Activated T-cell treated with anti-CD3 and anti-CD28 coated beads, Interleukin-2, amount 50 U/mL, for 4 hours (primary cell): ENCODE data around the gene ARL4A. TPM values are rescaled to one million over a fixed set of nuclear protein-coding genes. Genes with fewer than 3 reads are reported as not detected.

Source experiments
- ATAC-seq, 2 donors: fragments of 200-7000 bp; cut with Tn5 transposase; one replicate each; pipeline ENCODE4 v1.10.0; 2021
- DNase-seq: peaks from one replicate; pipeline ENCODE4 v3.0.0-alpha.2; 2020
- H3K27me3 Mint-ChIP-seq: one replicate; pipeline ENCODE4 v1.8.0; 2021; ENCODE audit warnings: low read depth, mixed read lengths
- H3K36me3 Mint-ChIP-seq: one replicate; pipeline ENCODE4 v1.8.0; 2022; ENCODE audit warnings: mixed read lengths; ENCODE audit not compliant: insufficient read depth
- H3K4me1 Mint-ChIP-seq: one replicate; pipeline ENCODE4 v1.8.0; 2021; ENCODE audit warnings: low read depth, mixed read lengths
- H3K4me3 Mint-ChIP-seq: one replicate; pipeline ENCODE4 v1.8.0; 2021; ENCODE audit warnings: mild to moderate bottlenecking, moderate library complexity, mixed read lengths
- H3K9me3 Mint-ChIP-seq: one replicate; pipeline ENCODE4 v1.8.0; 2021; ENCODE audit warnings: mixed read lengths
- total RNA-seq, 3 donors: library from RNA; stranded (reverse); gene quantifications; one replicate each; pipeline ENCODE4 v1.2.1, GENCODE V29; 2021

Gene ARL4A
- total RNA-seq, 3 donors from 2014 or later, result 10.9 to 14.5 (median 11.8) TPM

DNA sequence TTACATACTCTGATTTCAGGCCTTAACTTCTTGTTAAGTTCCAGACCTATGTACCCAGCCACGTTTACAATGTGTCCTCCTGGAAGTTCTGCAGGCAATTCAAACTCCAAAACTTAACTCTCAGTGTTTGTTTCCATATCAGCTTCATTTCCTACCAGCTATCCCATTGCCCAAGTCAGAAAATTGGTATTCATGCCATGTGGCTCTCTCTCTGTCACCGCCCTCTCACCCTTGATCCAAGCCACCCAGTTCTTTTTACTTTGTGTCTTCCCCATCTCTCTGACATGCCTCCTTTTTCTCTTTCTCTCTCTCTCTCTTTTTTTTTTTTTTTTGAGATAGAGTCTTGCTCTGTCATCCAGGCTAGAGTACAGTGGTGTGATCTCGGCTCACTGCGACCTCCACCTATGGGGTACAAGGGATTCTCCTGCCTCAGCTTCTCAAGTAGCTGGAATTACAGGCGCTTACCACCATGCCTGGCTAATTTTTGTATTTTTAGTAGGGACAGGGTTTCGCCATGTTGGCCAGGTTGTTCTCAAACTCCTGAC, 33.9 kb downstream of the ARL4A start:
- no peaks in the 10 kb centered on the region for H3K9me3 Mint-ChIP-seq
- ATAC-seq, result no peak
- DNase-seq, result no peak
- no peak overlapping the region for H3K4me3 Mint-ChIP-seq
- H3K4me1 Mint-ChIP-seq, result peaks cover 28% of the 10 kb centered on the region
- no peaks in the 10 kb centered on the region for H3K27me3 Mint-ChIP-seq
- H3K36me3 Mint-ChIP-seq, result no peaks in the 10 kb centered on the region

DNA sequence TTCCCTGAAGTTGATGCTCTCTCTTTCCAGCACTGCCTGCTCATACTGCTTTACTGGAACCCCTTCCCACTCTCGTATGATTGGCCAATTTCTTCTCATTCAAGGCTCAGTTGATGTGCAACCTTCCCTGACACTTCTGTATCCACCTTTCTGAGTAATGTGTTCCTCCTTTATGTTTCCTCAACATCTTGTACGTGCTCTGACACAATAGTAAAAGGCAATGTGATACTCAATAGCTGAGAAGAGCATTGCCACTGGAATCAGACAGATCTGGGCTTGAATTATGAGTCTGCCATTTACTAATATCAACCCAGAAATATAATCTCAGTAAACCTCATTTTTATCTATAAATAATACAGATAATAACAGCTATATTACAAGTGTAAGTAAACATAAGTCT, 34.7 kb downstream of the ARL4A start:
- H3K4me1 Mint-ChIP-seq, result peaks cover 23% of the 10 kb centered on the region
- no peaks in the 10 kb centered on the region for H3K9me3 Mint-ChIP-seq
- no peak overlapping the region for H3K4me3 Mint-ChIP-seq
- no peaks in the 10 kb centered on the region for H3K27me3 Mint-ChIP-seq
- H3K36me3 Mint-ChIP-seq, result no peaks in the 10 kb centered on the region
- DNase-seq, result no peak
- ATAC-seq, result no peak

DNA sequence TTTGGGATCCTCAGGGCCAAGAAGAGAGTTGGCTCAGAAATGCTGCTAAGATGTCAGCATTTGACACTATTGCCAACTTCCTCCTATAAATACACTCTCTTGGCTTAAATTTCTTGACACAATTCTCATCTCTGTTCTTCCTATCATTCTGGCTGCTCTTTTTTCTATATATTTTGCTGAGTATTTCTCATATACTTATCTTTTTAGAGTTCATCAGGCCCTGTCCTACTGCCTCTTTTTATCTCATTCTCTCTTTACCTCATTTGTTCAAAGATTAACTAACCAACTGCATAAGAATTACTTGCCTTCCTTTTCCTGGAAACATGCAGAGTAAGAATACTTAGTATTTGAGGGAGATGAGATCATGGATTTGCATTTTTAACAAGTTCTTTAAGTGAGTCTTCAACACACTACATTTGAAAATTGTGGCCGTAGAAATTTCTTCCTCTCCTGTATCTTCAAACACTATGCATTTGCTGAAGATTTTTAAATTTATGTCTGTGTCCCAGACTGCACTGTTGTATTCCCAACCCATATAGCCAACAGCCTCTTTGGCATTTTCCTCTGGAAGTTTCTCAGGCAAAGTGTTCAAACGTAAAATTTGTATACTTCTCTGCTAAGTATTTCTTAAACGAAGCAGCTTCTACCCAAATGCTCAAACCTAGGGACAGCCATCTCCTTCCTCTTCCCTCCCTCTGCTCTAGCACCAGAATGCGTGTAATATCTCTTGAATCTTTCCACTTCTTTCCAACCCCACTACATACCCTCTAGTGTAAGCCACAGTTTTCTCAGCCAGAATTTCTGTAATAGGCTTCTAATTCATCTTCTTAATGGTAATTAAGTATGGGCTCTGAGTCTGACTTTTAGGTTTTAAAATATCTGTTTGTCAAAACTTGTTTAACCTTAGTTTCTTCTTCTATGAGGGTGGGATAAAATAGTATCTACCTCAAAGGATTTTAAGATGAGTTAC, 35.5 kb downstream of the ARL4A start:
- Mint-ChIP-seq H3K27me3 (no peaks in the 10 kb centered on the region), H3K36me3 (no peaks in the 10 kb centered on the region), H3K4me3 (no peak overlapping the region), H3K9me3 (no peaks in the 10 kb centered on the region), H3K4me1 (peaks cover 23% of the 10 kb centered on the region)
- no peak for ATAC-seq
- no peak for DNase-seq

DNA sequence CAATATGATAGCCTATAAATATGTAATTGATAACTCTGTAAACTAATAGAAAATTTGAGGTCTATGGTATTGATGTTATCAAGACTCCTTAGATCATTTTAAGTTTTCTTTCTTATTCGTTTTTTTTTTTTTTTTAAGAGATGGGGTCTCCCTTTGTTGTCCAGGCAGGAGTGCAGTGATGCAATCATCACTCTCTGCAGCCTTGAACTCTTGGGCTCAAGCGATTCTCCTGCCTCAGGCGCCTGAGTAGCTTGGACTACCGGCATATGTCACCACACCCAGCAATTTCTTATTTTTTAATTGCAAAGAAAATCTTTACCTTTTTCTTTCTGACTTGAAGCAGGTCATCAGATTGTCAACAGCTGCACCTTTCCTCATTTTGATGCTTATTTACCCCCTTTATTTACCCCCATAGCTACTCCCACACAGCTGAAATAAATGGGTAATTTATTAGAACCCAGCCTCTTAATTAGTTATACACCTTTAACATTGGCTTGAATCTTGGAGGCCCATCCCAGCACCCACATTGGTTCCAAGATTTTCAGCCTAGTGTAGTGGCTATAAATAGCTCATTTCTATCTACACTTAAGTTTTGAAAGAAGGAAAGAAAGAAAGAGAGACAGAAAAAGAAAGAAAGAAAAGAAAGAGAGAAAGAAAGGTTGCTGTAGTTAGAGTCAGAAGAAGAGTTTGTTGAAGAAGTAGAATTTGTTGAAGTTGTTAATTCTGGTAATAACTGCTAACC, 38.3 kb downstream of the ARL4A start:
- Mint-ChIP-seq H3K4me1 (peaks cover 17% of the 10 kb centered on the region), H3K4me3 (no peak overlapping the region), H3K27me3 (no peaks in the 10 kb centered on the region), H3K36me3 (no peaks in the 10 kb centered on the region), H3K9me3 (no peaks in the 10 kb centered on the region)
- DNase-seq, result no peak
- ATAC-seq, result no peak

DNA sequence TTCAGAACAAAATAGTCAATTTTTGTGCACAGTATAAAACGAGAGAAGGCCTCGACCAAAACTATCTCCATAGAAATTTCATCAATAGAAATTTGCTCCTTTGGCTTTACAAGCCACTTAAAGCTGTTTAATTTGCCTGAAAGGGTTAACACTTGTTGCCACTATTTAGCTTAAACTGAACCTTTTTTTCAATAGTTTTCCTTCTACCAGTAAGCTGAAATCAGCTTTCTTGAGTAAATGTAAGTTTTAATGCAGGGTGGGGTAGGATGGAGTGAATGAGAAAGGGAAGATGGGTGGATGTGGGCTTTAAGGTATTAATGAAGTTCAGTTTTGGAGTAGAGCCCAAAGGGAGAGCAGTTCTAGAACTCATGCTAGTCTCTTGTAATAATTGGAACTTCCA, 39.5 kb downstream of the ARL4A start:
- ATAC-seq (no peak), DNase-seq (no peak)
- H3K9me3 Mint-ChIP-seq, result no peaks in the 10 kb centered on the region
- peaks cover 24% of the 10 kb centered on the region for H3K4me1 Mint-ChIP-seq
- no peaks in the 10 kb centered on the region for H3K36me3 Mint-ChIP-seq
- H3K27me3 Mint-ChIP-seq, result no peaks in the 10 kb centered on the region
- H3K4me3 Mint-ChIP-seq, result no peak overlapping the region

DNA sequence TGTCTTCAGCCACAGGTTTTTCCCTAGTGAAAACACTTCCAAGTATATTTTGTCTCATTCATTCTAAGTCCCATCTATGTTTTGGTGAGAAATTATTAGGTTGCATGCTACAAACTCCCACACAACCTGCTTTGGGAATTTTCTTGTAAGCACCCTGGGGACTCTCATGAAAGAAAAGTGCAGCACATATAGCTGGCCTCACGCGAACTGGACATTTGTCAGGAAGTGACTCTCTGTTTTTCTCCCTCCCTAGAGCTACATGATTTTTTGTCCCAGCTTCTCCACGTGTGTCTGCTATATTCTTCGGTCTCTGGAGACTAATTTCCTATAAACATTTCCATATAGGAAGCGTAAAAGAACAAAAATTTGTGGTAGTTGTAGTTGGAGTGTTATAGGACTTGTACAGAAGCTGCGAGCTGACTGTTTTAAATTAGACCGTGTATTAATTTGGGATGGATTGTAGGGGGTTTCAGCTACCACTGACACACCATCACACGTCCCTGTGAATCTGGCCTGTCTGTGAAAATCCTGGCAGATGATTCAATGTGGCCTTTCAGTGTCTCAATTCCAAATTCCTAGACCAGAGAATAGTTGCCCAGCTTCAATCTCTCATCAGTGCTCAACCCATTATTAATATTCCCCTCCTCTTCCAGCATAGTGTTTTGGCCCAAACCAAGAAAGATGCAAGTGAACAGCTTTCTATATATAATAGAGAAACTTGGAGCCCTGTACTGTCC, 40.2 kb downstream of the ARL4A start:
- DNase-seq, result no peak
- H3K9me3 Mint-ChIP-seq, result no peaks in the 10 kb centered on the region
- H3K4me1 Mint-ChIP-seq, result peaks cover 22% of the 10 kb centered on the region
- no peaks in the 10 kb centered on the region for H3K36me3 Mint-ChIP-seq
- H3K27me3 Mint-ChIP-seq, result no peaks in the 10 kb centered on the region
- no peak overlapping the region for H3K4me3 Mint-ChIP-seq
- no peak for ATAC-seq

DNA sequence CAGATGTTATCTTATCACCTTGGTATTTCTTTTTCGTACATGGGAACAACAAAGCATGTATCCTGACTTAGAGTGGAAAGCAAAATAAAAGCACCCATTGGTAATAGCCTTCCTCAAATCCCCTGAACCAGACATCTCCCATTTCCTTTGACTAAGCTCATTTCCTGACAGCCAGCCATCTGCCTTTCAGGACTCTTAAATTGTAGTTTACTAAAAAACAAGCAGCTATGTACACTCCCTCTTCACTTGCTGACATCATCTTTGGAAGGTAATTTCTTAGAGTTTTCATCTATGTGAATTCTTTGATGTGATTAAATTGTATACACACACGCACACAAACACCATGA, 40.7 kb downstream of the ARL4A start:
- Mint-ChIP-seq H3K4me3 (no peak overlapping the region), H3K4me1 (peaks cover 18% of the 10 kb centered on the region), H3K9me3 (no peaks in the 10 kb centered on the region), H3K36me3 (no peaks in the 10 kb centered on the region), H3K27me3 (no peaks in the 10 kb centered on the region)
- ATAC-seq, result no peak
- no peak for DNase-seq

DNA sequence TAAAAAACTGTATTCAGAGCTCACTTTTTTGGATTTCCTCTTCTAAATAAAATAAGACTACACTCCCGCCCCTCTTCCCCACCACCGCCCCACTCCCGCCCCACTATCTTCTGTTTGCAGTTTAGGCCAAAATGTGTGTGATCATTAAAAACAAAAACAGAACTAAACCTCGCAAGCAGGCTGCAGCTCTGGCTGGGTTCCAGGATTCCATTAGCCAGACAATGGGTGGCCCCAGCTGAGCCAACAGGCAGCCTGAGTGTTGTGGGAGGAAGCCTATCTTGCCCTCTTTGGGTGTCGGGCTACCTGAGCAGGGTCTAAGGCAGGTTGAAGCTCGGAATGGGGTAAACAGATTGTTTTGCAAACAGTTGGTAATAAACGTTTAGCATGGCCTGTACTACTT, 41.7 kb downstream of the ARL4A start:
- ATAC-seq (no peak), DNase-seq (no peak)
- Mint-ChIP-seq H3K36me3 (no peaks in the 10 kb centered on the region), H3K4me1 (peaks cover 16% of the 10 kb centered on the region), H3K27me3 (no peaks in the 10 kb centered on the region), H3K9me3 (no peaks in the 10 kb centered on the region), H3K4me3 (no peak overlapping the region)

DNA sequence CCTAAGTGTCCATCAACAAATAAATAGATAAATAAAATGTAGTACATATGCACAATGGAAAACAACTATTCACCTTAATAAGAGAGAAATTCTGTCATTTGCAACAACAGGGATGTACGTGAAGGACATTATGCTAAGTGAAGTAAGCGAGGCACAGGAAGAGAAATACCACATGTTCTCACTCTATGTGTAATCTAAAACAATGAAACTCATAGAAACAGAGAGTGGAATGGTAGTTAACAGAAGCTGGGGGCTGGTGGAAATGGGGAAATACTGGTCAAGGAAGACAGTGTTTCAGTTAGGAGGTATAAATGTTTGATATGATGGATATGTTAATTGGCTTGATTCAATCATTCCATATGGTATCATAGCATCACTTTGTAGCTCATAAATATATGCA, 43.1 kb downstream of the ARL4A start:
- H3K4me3 Mint-ChIP-seq, result no peak overlapping the region
- peaks cover 21% of the 10 kb centered on the region for H3K4me1 Mint-ChIP-seq
- no peaks in the 10 kb centered on the region for H3K9me3 Mint-ChIP-seq
- ATAC-seq (no peak), DNase-seq (no peak)
- no peaks in the 10 kb centered on the region for H3K36me3 Mint-ChIP-seq
- H3K27me3 Mint-ChIP-seq, result no peaks in the 10 kb centered on the region

DNA sequence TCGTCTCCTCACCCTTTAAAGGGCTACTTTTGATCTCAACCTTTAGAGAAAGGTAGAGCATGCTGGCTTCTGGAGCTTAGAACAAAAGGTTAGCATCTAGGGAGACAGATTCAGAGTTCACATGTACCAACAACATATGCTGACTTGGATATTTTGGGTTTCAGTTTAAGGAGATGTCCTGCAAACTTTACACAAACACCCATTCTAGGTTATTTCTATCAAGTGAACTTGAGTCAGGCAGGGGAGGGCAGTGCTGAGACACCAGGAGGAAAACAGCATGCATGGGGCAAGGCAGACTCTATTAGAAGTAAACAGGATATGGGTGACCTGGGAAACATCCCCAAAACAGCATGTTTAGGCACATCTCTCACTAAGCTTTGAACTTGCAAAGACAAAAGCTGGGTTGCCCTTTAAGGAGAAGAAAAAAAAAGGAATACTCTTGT, 43.8 kb downstream of the ARL4A start:
- Mint-ChIP-seq H3K4me3 (no peak overlapping the region), H3K4me1 (peaks cover 21% of the 10 kb centered on the region)
- no peak for ATAC-seq

DNA sequence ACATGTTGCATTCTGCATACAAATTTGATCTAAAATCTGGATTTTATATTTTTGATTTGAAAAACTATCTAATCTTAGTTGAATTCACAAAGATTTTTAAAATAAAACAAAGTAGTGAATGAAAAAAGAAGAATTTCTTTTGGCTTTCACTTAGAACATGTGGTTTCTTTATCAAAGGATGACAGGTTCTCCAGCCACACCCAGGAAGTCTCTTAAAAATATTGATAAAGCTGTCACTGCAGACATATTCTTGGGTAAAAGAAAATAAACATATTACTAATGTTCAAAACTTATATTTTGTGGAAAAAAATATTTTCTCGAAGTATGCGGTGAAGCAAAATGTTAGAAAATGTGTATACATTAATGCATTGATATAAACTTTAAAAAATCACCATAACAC, 44.3 kb downstream of the ARL4A start:
- H3K27me3 Mint-ChIP-seq, result no peaks in the 10 kb centered on the region
- ATAC-seq (no peak), DNase-seq (no peak)
- no peak overlapping the region for H3K4me3 Mint-ChIP-seq
- H3K9me3 Mint-ChIP-seq, result no peaks in the 10 kb centered on the region
- no peaks in the 10 kb centered on the region for H3K36me3 Mint-ChIP-seq
- H3K4me1 Mint-ChIP-seq, result peaks cover 21% of the 10 kb centered on the region

More for the DNA sequence above, 43.8 kb downstream of the ARL4A start:
- H3K9me3 Mint-ChIP-seq, result no peaks in the 10 kb centered on the region
- no peaks in the 10 kb centered on the region for H3K36me3 Mint-ChIP-seq
- no peaks in the 10 kb centered on the region for H3K27me3 Mint-ChIP-seq
- DNase-seq, result no peak

DNA sequence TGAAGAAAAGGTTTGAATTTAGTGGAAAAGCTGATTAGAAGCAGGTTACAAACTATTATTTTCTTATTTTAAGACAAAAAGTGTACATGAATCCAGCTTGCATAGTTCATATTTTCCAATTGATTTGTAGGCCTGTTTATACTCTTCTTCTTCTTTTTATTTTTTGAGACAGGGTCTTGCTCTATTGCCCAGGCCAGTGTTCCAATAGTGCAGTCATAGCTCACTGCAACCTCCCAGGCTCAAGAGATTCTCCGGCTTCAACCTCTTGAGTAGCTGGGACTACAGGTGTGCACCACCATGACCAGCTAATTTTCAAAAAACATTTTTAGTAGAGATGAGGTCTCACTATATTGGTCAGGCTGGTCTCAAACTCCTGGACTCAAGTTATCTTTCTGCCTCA, 45.0 kb downstream of the ARL4A start:
- H3K4me1 Mint-ChIP-seq, result peaks cover 21% of the 10 kb centered on the region
- H3K27me3 Mint-ChIP-seq, result no peaks in the 10 kb centered on the region
- no peaks in the 10 kb centered on the region for H3K9me3 Mint-ChIP-seq
- H3K4me3 Mint-ChIP-seq, result no peak overlapping the region
- DNase-seq, result no peak
- no peak for ATAC-seq
- no peaks in the 10 kb centered on the region for H3K36me3 Mint-ChIP-seq

DNA sequence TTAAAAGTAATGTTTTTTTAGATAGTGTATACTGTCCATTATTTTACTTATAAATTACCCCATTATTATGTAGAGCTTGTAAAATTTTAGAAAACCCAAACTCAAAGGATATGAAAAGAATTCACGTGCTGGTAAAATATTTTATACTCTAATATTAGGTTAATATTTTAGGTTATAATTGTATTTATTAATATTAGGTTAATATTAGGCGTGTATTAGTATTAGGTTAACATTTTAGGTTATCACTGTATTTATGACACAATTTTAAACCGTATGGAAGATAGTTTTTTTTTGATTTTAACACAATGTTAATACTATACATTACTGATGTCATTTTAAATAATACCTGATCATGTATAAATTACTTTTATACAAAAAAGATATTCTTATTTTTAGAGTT, 48.5 kb downstream of the ARL4A start:
- Mint-ChIP-seq H3K9me3 (no peaks in the 10 kb centered on the region), H3K27me3 (no peaks in the 10 kb centered on the region), H3K4me3 (no peak overlapping the region), H3K36me3 (no peaks in the 10 kb centered on the region), H3K4me1 (peaks cover 12% of the 10 kb centered on the region)
- ATAC-seq (no peak), DNase-seq (no peak)

DNA sequence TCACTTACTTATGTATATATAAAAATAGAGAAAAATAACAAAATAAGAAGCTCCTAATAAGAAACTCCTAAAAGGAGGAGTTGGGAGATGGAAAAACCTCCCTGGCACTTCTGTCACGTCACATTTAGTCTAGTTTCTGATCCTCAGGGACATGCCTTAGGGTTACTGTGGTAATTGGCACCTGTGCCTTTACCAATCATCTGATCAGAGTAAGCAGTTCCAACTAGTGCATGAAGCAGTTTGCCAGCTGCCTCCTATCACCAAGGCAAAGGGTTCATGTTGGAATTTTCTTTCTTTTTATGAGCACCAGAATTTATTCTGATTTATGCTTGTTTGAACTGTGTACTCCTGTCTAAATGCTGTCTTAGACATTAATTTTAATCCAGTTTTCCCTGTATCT, 49.9 kb downstream of the ARL4A start:
- H3K36me3 Mint-ChIP-seq, result no peaks in the 10 kb centered on the region
- no peaks in the 10 kb centered on the region for H3K9me3 Mint-ChIP-seq
- H3K27me3 Mint-ChIP-seq, result no peaks in the 10 kb centered on the region
- DNase-seq (no peak), ATAC-seq (no peak)
- H3K4me1 Mint-ChIP-seq, result peaks cover 6% of the 10 kb centered on the region
- H3K4me3 Mint-ChIP-seq, result no peak overlapping the region
